ENCODE results near the gene SLC17A2.

SLC17A2 gene

DNA sequence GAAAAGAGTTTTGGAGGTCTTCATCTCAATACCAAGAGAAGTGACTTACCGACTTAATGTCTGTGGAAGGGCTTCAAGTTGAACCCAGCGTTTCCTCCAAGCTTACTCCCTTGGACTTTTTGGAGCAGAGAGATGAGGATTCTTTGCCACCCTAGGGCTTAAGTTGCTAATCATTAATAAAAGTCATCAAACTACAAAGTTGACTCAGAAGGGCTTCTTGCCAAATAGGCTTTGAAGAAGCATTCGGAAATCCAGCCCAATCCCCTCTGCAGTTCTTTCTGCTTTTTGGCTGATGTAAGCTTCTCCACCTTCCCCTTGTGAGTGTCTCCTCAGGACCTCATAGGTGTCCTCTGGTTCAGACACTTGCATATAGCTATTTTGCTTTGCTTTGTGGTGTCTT lies 56.4 kb downstream of the SLC17A2 start, which contains the start of gene SLC17A3:
SLC17A3 (minus strand) TSS at position 126 of the 400 bp plus-strand sequence. CDS start 5,856 bp downstream, outside the sequence.
- Histone ChIP-seq H4K8ac (ENCODE audit: low read depth, low read length) (no peak within 1 kb of the TSS), H4K12ac (ENCODE audit: low read depth, low read length) (no peak within 1 kb of the TSS), H2AK5ac (ENCODE audit: low read length) (no peak within 1 kb of the TSS), H3K9ac (ENCODE audit: low read length) (no peak within 1 kb of the TSS), H3K9me3 (ENCODE audit: insufficient read depth, low read depth, low read length) (no peaks in the 10 kb centered on the region), H3K4me1 (ENCODE audit: control insufficient read depth in 1 of 2, insufficient read depth in 2 of 2, low read length in 2 of 2) (no peaks in the 10 kb centered on the region), H3K79me1 (ENCODE audit: low read length) (no peaks in the 10 kb centered on the region), H4K91ac (ENCODE audit: low read depth, low read length) (no peak within 1 kb of the TSS), H3K36me3 (ENCODE audit: control insufficient read depth in 1 of 2, insufficient read depth in 2 of 2, low read length in 2 of 2) (no peaks in the 10 kb centered on the region), H2AFZ (ENCODE audit: insufficient read depth, low read length, poor library complexity) (no peak within 1 kb of the TSS), H3K4me3 (ENCODE audit: low read depth, low read length) (no peak within 1 kb of the TSS), H3K79me2 (ENCODE audit: control insufficient read depth, insufficient read depth, low read length, poor library complexity) (no peaks in the 10 kb centered on the region), H2BK120ac (ENCODE audit: insufficient read depth, low read length, poor library complexity) (no peak within 1 kb of the TSS), H3K27ac (ENCODE audit: low read depth, low read length) (no peak within 1 kb of the TSS), H2BK5ac (ENCODE audit: low read depth, low read length, poor library complexity) (no peak within 1 kb of the TSS), H3K23ac (ENCODE audit: low read length) (no peak within 1 kb of the TSS), H3K4me2 (ENCODE audit: low read length) (no peak within 1 kb of the TSS), H2BK12ac (ENCODE audit: low read length) (no peak within 1 kb of the TSS), H3K4ac (ENCODE audit: low read depth, low read length) (no peak within 1 kb of the TSS), H3K27me3 (ENCODE audit: insufficient read depth, low read length) (no peaks in the 10 kb centered on the region), H3K14ac (ENCODE audit: low read length) (no peak within 1 kb of the TSS), H3K18ac (ENCODE audit: low read length) (no peak within 1 kb of the TSS)
- no peak for DNase-seq
- WGBS (ENCODE audit: extremely low coverage, insufficient coverage, insufficient read length): no CpG with 5 or more reads among the region's 3 CpGs

DNA sequence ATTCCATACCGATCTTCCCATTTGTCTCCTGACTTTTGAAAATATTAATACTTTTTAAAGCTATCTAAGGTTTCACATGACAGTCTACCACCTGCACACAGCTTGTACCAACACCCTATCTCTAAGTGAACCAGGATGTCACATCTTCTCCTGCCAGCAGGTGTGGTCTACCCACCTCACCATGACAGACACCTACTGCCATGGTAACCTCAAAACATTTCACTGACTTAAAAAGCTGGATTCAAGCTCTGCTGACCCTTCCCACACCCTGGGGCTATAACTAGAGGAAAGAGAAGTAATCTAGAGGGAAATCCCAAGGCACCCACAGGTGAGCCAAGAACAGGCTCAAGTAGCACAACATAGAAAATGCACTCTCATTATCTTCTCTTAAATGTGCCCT lies 57.7 kb downstream of the SLC17A2 start:
- H3K79me1 ChIP-seq (ENCODE audit: low read length): no peaks in the 10 kb centered on the region
- H4K91ac ChIP-seq (ENCODE audit: low read depth, low read length): no peak overlapping the region
- no peaks in the 10 kb centered on the region for H3K27me3 ChIP-seq (ENCODE audit: insufficient read depth, low read length)
- no peak overlapping the region for H2BK120ac ChIP-seq (ENCODE audit: insufficient read depth, low read length, poor library complexity)
- no peak overlapping the region for H3K4me3 ChIP-seq (ENCODE audit: low read depth, low read length)
- no peak overlapping the region for H2AK5ac ChIP-seq (ENCODE audit: low read length)
- H2BK5ac ChIP-seq (ENCODE audit: low read depth, low read length, poor library complexity): no peak overlapping the region
- no peak overlapping the region for H3K9ac ChIP-seq (ENCODE audit: low read length)
- no peak overlapping the region for H3K18ac ChIP-seq (ENCODE audit: low read length)
- no peaks in the 10 kb centered on the region for H3K4me1 ChIP-seq (ENCODE audit: control insufficient read depth in 1 of 2, insufficient read depth in 2 of 2, low read length in 2 of 2)
- no peaks in the 10 kb centered on the region for H3K36me3 ChIP-seq (ENCODE audit: control insufficient read depth in 1 of 2, insufficient read depth in 2 of 2, low read length in 2 of 2)
- no peaks in the 10 kb centered on the region for H3K9me3 ChIP-seq (ENCODE audit: insufficient read depth, low read depth, low read length)
- H2AFZ ChIP-seq (ENCODE audit: insufficient read depth, low read length, poor library complexity): no peak overlapping the region
- H4K12ac ChIP-seq (ENCODE audit: low read depth, low read length): no peak overlapping the region
- DNase-seq: peak in 1 of 2 donors; percentile 5
- no peak overlapping the region for H3K14ac ChIP-seq (ENCODE audit: low read length)
- no peak overlapping the region for H2BK12ac ChIP-seq (ENCODE audit: low read length)
- no peaks in the 10 kb centered on the region for H3K79me2 ChIP-seq (ENCODE audit: control insufficient read depth, insufficient read depth, low read length, poor library complexity)
- no peak overlapping the region for H3K4me2 ChIP-seq (ENCODE audit: low read length)
- no peak overlapping the region for H3K4ac ChIP-seq (ENCODE audit: low read depth, low read length)
- WGBS (ENCODE audit: extremely low coverage, insufficient coverage, insufficient read length): no CpG with 5 or more reads among the region's 1 CpG
- no peak overlapping the region for H3K23ac ChIP-seq (ENCODE audit: low read length)
- no peak overlapping the region for H4K8ac ChIP-seq (ENCODE audit: low read depth, low read length)
- H3K27ac ChIP-seq (ENCODE audit: low read depth, low read length): no peak overlapping the region

DNA sequence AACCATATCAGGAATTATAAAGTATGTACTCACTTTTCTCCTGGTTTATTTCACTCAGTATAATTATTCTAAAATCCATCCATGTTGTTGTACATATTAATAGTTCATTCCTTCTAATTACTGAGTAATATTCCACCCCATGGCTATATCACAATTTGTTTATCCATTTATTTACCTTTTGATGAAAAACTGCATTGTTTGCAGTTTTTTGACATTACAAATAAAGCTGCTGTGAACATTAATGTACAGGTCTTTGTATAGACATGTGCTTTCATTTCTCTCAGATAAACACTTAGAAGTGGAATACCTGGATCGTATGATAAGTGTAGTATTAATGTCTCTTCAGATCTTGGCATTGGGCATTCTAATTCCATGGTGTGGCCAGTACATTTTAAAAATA lies 60.7 kb downstream of the SLC17A2 start:
- H4K12ac ChIP-seq (ENCODE audit: low read depth, low read length): no peak overlapping the region
- H2BK120ac ChIP-seq (ENCODE audit: insufficient read depth, low read length, poor library complexity): no peak overlapping the region
- H3K4ac ChIP-seq (ENCODE audit: low read depth, low read length): no peak overlapping the region
- H4K8ac ChIP-seq (ENCODE audit: low read depth, low read length): no peak overlapping the region
- no peak overlapping the region for H3K9ac ChIP-seq (ENCODE audit: low read length)
- no peaks in the 10 kb centered on the region for H3K79me2 ChIP-seq (ENCODE audit: control insufficient read depth, insufficient read depth, low read length, poor library complexity)
- H3K4me1 ChIP-seq (ENCODE audit: control insufficient read depth in 1 of 2, insufficient read depth in 2 of 2, low read length in 2 of 2): no peaks in the 10 kb centered on the region
- H3K14ac ChIP-seq (ENCODE audit: low read length): no peak overlapping the region
- no peak overlapping the region for H2AFZ ChIP-seq (ENCODE audit: insufficient read depth, low read length, poor library complexity)
- H3K4me3 ChIP-seq (ENCODE audit: low read depth, low read length): no peak overlapping the region
- no peak overlapping the region for H4K91ac ChIP-seq (ENCODE audit: low read depth, low read length)
- H2AK5ac ChIP-seq (ENCODE audit: low read length): no peak overlapping the region
- H3K79me1 ChIP-seq (ENCODE audit: low read length): no peaks in the 10 kb centered on the region
- H3K36me3 ChIP-seq (ENCODE audit: control insufficient read depth in 1 of 2, insufficient read depth in 2 of 2, low read length in 2 of 2): no peaks in the 10 kb centered on the region
- no peaks in the 10 kb centered on the region for H3K27me3 ChIP-seq (ENCODE audit: insufficient read depth, low read length)
- no peaks in the 10 kb centered on the region for H3K9me3 ChIP-seq (ENCODE audit: insufficient read depth, low read depth, low read length)
- H3K18ac ChIP-seq (ENCODE audit: low read length): no peak overlapping the region
- no peak overlapping the region for H3K23ac ChIP-seq (ENCODE audit: low read length)
- H3K27ac ChIP-seq (ENCODE audit: low read depth, low read length): no peak overlapping the region
- no peak for DNase-seq
- no peak overlapping the region for H3K4me2 ChIP-seq (ENCODE audit: low read length)
- WGBS (ENCODE audit: extremely low coverage, insufficient coverage, insufficient read length): no CpG with 5 or more reads among the region's 1 CpG
- no peak overlapping the region for H2BK5ac ChIP-seq (ENCODE audit: low read depth, low read length, poor library complexity)
- H2BK12ac ChIP-seq (ENCODE audit: low read length): no peak overlapping the region

DNA sequence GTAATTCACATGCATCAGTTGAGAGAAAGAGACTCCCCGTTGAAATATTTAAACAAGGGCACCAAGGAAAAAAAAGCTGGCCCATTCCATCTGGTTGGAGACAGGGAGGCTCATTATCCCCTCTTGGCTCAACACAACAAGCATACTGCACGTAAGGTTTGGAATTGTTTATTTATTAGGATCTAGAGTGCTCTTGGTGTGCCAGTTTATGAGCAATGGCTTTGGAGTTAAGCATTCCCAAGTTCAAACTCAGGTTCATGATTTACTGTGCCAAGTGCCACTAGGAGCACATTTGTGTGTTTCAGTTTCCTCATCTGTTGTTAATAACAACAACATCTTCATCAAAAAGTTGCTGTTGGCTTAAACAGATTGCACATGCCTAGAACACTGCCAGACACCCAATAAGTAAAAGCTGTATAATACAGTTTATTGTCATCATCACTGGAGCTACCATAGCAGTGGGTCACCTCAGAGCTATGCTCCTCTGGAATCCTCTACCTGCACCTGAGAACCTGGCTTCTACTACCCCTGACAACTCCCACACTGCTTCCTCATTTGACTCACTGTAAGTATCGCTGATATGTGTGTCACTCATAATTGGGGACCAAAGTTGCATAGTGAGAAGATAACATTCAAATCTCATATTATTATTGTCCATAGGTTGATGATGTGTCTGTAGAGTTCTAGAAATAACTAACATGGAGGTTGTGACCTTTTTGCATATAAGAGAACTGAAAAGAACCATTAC lies 61.9 kb downstream of the SLC17A2 start:
- Histone ChIP-seq H2AK5ac (ENCODE audit: low read length) (no peak overlapping the region), H3K4ac (ENCODE audit: low read depth, low read length) (no peak overlapping the region), H2AFZ (ENCODE audit: insufficient read depth, low read length, poor library complexity) (no peak overlapping the region), H3K14ac (ENCODE audit: low read length) (no peak overlapping the region), H3K36me3 (ENCODE audit: control insufficient read depth in 1 of 2, insufficient read depth in 2 of 2, low read length in 2 of 2) (no peaks in the 10 kb centered on the region), H3K4me2 (ENCODE audit: low read length) (no peak overlapping the region), H3K4me1 (ENCODE audit: control insufficient read depth in 1 of 2, insufficient read depth in 2 of 2, low read length in 2 of 2) (no peaks in the 10 kb centered on the region), H3K79me1 (ENCODE audit: low read length) (no peaks in the 10 kb centered on the region), H3K18ac (ENCODE audit: low read length) (no peak overlapping the region), H3K9me3 (ENCODE audit: insufficient read depth, low read depth, low read length) (no peaks in the 10 kb centered on the region), H2BK5ac (ENCODE audit: low read depth, low read length, poor library complexity) (no peak overlapping the region), H3K27me3 (ENCODE audit: insufficient read depth, low read length) (no peaks in the 10 kb centered on the region), H4K8ac (ENCODE audit: low read depth, low read length) (no peak overlapping the region), H3K9ac (ENCODE audit: low read length) (peak overlapping the region; percentile 63), H3K4me3 (ENCODE audit: low read depth, low read length) (no peak overlapping the region), H4K12ac (ENCODE audit: low read depth, low read length) (no peak overlapping the region), H3K27ac (ENCODE audit: low read depth, low read length) (no peak overlapping the region), H3K23ac (ENCODE audit: low read length) (no peak overlapping the region), H4K91ac (ENCODE audit: low read depth, low read length) (no peak overlapping the region), H2BK12ac (ENCODE audit: low read length) (no peak overlapping the region), H3K79me2 (ENCODE audit: control insufficient read depth, insufficient read depth, low read length, poor library complexity) (no peaks in the 10 kb centered on the region), H2BK120ac (ENCODE audit: insufficient read depth, low read length, poor library complexity) (no peak overlapping the region)
- no CpG with 5 or more reads among the region's 3 CpGs for WGBS (ENCODE audit: extremely low coverage, insufficient coverage, insufficient read length)
- DNase-seq: no peak

All from trophoblast cell (in vitro differentiated cells and primary cell).